GM19468 (cell line): ENCODE results near the gene FLAD1.

Experiments used
- ATAC-seq: cut with Tn5 transposase; IDR thresholded peaks from one replicate; pipeline ENCODE4 v1.9.1; 2021; ENCODE audit warnings: mild to moderate bottlenecking, moderate library complexity, moderate number of reproducible peaks; ENCODE audit not compliant: unreplicated experiment; ENCODE audit errors: extremely low read depth

FLAD1 gene

DNA sequence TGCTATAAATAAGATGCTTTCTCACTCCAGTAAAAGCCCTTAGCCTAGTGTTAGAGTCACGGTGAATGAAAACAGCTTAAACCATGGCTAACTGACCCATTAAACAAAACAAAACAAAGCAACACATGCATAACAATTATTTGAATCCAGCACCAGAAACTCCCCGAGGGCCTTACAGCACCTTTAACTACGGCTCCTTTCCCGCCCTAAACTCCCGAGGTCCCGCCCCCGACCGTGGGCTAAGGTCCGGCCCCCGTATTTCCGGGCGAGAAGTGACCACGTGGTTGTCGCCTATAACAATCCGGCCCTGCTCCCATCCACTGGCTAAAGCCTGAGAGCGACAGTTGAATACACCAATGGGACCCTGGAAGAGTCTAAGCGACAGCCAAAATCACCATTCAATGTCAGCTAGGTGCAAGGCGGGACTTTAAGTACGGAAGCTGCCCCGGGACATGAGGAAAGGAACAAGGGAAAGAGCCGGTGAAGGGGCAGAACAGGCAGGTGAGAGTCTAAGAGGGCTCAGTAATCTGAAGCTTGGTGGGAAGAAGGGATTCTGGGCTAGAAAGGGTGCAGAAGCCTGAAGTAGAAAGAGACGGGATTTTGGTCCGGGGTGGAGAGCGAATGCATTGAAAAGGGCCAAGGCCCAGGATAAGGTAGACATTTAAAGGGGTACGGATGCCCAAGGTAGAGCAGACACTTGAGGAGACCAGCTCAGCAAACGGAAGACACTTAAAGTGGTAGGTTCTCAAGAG, at the start of gene FLAD1:
Gene FLAD1, plus strand, starts transcription at position 448 of the 752 bp plus-strand sequence. CDS start 351 bp downstream, outside the sequence.
- ATAC-seq = peak; percentile 91

DNA sequence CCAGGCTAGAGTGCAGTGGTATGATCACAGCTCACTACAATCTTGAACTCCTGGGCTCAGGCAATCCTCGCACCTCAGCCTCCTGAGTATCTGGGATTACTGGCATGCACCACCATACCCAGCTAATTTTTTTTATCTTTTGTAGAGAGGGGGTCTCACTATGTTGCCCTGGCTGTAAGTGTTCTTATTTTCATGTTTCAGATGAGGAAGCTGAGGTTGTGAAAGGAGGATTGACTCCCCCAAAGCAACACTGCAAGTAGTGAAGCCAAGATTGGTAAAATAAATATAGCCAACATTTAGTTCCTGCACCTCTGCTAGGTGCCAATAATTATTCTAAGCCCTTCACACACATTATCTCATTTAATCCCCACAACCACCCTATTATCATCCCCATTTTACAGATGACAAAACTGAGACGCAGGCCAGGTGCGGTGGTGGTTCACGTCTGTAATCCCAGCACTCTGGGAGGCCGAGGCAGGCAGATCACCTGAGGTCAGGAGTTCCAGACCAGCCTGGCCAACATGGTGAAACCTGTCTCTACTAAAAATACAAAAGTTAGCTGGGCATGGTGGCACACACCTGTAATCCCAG, 48.7 kb upstream of the FLAD1 start:
- no peak for ATAC-seq

DNA sequence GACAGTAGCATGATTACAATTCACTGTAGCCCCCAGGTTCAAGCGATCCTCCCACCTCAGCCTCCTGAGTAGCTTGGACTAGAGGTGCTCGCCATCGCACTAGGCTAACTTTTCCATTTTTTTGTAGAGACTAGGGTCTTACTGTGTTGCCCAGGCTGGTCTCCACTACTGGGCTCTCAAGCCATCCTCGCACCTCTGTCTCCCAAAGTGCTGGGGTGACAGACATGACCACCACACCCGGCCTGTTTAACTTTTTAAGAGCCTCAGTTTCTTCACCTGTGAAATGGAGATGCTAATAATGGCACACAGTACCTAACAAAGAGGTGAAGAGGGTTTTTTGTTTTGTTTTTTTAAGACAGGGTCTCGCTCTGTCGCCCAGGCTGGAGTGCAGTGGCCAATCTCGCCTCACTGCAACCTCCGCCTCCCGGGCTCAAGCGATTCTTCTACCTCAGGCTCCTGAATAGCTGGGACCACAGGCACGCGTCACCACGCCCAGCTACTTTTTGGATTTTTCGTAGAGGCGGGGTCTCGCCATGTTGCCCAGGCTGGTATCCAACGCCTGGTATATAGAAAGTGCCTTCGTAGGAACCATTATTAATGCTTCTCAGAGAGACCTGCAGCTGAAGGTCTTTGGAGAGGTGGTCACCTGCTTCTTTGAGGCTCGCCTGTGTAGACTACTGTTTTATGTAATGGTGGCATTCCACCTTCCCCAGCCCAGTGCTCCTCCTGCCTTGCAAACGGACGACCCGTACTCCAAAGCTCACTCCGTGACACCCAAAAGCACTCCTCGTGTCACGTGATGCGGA, 47.2 kb upstream of the FLAD1 start:
- no peak for ATAC-seq

DNA sequence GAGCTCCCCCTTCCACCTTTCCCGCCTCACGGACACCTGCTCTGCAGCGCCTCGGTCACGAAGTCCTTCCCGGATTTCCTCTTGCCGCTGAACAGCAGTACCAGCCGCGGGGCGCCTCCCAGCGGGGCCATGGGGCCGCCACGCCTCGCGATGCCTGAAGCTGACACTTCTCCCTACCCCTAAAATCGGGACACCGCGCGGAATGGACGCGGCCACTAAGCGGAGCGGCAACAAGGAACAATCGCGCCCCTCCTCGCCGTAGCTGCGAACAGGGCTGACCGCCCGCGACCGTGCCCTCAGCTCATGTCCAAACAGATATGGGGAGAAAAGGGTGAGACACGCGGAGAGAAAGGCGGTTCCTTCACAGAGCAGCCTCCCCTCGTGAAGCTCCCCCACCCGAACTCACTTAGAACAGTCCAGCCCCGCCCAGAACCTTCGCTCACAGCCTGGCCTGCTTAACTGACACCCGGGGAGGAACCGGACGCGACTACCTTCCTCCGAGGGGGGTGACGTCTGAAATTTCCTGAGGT, 46.5 kb upstream of the FLAD1 start, which contains the start of gene PMVK:
Gene PMVK, minus strand, starts transcription at position 165 of the 530 bp plus-strand sequence. Its CDS starts 34 bp downstream, at position 131.
- peak; percentile 43 for ATAC-seq

DNA sequence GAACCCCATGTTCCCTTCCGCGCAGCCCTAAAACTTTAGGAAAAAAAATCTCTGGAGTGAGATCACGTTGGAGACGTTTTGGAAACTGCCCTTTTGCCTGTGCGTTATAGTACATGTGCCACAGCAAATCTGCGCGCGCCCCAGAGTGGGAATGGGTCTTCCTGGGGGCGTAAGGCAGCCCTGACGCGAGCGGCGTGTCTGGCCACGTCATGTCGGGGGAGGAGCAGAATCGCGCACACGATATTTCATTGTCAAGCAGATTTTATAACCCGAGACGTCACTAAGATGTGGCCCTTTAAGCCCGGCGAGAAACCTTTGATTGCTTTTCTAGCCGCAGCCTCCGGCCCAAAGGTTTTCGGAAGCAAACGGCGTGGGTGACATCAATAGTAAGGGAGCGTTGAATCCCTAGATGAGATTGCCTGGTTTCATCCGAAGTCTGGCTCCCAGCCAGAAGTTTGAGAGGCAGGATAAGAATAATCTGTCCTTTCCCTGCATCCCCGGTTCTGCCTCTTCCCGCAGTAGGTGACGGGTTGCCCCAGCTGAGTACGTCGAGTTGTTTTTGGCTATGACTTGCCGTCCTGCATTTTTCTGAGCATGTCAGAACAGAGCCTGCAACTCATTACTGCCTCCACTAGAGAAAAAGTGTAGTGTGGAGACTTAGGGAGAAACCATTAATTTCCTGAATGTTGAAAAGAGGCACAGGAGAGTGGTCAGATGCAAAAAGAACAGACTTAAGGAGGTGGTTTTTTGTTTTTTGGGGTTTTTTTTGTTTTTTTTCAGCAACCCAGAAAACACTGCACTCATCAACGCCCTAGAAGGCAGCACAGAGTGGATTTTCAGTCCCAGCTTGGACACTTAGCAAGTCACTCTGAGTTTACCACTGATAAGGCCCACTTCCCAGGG, 45.8 kb upstream of the FLAD1 start:
- ATAC-seq = peak; percentile 28

DNA sequence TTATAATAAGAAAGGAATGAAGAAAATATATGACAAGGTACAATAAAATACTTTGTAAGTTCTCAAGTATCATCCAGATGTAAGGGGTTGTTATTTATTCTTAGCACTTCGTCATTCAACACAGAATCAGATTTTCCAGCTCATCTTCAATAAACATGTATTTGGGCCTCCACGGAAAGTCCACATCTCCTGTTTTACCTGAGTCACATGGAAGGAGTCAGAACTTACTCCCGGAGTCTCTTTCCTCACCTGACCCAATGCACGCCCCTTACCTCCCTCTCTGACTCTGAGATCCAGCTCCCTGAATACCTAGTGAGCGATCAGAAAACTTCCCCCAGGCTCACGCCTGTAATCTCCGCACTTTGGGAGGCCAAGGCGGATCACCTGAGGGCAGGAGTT, 45.2 kb upstream of the FLAD1 start:
- ATAC-seq = no peak

DNA sequence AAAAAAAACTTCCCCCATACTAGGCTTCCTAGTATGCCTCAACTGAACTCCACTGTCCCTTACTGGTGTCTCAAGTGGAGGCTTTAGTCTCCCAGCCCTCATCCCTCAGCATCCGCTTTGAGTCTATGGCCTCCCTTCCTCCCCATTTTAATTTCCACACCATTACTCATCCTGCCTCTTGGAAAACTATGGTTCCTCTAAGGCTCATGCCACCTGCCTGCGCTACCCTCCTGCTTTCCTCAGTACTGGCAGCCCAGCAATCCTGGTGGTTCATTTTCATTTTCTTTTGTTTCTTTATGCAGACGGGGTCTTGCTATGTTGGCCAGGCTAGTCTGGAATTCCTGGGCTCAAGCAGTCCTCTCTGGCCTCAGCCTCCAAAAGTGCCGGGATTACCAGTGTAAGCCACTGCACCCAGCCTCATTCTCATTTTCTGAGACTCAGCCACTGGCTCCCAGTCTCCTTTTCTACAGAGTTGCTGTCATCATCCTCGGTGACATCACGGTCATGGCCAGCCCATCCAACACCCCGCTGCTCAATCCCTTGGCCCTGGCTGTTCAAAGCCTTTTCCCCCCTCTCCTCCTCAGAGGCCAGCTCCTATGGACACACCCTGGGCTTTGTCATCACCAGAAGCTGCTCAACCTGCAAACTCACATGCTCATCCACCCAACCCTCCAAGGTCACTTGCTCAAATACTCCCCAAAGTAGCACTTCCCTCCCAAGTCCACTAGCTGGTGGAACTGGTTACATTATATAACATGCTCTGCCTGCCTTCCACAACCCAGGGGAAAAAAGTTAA, 44.3 kb upstream of the FLAD1 start:
- ATAC-seq = no peak

DNA sequence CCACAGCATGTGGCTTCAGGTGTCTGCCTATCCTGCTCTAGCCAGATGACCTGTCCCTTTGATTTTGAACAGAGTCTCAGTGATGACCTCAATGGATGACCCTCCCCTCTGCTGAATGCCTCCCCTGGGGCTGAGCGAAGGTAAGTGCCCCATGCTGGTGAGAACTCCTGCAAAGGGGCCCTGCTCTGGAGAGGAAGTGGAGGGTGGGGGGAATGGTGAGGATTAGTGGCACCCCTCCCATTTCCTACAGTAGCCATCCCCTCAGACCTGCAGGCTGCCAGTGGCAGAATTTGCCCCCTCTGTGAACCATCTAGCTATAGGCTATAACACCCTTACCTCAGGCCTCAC, 43.0 kb upstream of the FLAD1 start:
- ATAC-seq = no peak

DNA sequence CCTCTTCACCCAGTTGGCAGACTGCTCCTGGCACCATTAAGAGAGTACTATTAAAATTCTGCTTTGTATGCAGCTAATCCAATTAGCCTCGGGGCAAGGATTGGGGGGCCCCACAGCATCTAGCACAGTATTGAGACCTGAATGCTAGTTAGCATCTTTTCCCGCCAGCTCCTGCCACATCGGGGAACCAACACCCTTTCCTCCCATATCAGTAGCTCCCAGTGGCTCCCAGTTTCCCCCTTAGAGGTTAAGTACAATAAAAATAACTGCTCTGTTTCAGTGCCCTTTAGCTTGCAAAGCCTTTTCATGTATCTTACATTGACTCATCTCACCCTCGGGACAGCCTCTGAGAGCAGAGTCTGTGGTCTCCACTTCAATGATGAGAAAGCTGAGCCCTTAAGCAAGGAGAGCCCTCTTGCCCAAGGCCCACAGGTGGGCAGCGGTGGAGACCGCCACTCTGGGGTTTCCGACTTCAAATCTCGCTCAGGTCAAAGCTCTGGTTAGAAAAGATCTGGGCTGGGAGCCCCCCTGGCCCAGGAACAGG, 42.4 kb upstream of the FLAD1 start:
- no peak for ATAC-seq

DNA sequence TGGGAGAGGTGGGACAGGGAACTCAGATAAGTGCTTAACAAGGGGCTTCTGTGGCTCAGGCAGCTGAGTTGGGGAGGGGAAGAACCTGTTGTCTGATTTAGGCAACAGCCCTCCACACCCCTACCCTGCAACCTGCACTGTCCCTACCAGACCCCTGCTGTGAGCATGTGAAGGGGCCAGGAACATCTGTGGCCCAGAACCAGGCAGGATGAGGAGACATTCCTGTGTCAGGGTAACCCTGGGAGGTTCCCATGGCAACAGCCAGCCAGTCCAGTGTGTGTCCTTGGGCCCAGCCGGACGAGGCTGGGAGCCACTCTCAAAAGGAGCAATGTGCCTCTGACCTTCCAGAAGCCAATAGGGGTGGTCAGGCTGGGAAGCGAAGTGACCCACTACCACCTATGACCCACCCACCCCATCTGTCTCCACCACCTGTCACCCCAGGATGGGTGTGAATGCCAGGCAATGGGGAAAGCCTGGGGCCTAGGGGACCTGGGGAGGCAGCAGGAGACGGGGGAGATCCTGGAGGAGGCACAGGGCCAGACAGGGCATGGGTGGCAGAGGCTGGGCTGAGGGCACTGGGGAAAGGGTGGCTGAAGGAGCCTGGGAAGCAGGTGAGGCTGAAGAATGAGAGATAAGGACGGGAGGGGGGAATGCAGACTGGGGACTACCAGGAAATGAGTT, 41.7 kb upstream of the FLAD1 start:
- no peak for ATAC-seq

DNA sequence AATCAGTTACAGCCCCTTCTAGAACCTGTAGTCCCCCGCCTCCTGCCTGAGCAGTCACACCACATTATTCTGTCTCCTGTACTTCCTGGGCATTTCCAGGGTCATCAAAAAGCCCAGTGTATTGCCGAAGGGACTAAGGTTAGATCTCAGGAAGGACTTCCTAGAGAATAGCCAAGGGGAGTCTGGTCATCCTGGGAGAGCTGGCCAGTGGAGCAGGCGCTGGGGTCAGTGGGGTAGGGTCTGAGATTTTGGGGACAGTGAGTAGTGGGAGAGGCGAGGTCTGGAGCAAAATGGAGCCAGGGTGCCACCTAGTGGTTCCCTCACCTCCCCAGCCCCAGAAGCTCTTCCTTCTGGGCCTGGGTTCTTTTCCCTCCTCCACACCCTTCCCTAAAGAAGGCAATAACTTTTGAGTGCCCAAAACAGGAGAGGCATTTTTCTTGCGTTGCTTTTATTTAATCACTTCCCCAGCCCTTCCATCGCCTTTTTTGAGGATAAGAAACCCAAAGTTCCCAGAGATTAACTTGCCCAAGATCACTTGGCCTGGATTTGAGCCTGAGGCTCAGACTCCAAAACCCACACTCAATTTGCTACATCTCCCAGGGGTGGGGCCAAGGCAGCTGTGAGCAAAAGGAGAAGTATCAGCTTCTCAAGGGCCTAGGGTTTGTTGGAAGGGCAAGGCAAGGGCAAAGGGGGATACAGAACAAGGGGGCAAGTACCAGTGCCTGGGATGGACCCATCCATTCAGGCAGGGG, 39.3 kb upstream of the FLAD1 start:
- ATAC-seq = no peak

DNA sequence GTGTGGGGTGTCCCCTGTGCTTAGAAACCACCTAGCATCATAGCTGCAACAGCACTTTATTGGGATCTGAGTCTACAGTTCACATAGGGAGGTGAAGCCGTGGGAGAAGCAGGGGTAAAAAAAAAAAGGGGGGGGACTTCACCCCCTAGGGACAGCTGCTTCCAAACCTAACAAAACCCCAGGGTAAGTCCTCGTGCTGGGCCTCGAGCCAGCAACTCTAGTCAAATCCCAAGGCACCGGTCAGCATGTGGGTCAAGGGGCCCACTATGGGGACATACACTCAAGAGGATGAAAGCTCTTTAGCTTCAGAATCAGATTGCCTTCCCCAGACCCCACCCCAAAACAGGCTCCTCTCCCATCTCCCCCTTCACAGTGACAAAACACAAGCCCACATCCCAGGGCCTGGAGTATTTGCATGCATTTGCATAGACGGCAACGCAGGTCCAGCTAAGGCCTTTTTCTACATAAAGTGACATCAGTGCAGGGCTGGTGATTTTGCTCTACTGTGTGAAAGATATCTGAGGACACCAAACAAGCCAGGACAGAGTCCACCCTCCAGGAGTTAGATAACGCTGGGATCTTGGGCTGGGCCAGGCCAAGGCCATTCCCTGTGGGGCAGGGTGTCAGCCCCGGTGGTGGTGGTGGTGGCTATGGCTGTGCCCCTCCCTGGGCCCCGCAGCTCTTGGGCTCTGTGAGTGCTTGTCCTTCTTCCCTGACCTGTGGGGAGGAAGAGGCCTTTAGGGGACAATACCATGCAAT, 38.6 kb upstream of the FLAD1 start:
- no peak for ATAC-seq

DNA sequence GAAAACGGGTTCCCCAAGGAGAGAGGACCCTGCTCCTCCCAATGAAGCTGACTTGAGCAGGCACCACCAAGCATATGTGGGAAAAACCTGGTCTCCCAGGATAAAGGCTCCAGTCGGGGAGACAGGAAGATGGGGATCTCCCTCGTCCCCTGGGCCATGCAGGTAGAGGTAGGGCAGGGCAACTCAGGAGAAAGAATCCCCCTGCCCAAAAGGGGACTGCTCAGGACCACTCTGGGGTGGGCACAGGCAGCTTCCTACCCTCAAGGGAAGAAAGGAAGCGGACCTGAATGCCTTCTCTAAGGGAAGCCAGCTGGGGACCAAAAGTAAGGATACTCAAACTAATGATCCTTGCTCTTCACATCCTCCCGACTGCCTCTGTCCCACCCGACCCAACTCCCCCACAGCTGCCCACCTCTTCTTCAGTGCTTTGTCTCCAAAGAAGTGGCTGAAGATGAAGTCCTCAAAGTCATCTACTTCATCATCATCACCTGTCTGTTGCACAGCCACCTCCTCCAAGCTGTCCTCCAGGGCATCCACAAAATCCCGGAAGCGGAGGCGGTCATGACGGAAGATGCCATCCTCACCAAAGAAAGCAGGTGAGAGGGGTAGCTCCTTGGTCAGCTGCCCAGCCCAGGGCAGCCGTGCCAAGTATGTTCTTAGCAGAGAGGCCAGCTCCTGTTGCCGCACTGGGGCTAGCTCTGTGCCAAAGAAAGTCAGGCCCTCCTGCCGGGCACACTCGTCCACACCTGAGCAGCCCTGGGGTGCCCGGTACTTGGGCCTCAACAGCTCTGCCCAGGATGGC, 37.8 kb upstream of the FLAD1 start:
- no peak for ATAC-seq

DNA sequence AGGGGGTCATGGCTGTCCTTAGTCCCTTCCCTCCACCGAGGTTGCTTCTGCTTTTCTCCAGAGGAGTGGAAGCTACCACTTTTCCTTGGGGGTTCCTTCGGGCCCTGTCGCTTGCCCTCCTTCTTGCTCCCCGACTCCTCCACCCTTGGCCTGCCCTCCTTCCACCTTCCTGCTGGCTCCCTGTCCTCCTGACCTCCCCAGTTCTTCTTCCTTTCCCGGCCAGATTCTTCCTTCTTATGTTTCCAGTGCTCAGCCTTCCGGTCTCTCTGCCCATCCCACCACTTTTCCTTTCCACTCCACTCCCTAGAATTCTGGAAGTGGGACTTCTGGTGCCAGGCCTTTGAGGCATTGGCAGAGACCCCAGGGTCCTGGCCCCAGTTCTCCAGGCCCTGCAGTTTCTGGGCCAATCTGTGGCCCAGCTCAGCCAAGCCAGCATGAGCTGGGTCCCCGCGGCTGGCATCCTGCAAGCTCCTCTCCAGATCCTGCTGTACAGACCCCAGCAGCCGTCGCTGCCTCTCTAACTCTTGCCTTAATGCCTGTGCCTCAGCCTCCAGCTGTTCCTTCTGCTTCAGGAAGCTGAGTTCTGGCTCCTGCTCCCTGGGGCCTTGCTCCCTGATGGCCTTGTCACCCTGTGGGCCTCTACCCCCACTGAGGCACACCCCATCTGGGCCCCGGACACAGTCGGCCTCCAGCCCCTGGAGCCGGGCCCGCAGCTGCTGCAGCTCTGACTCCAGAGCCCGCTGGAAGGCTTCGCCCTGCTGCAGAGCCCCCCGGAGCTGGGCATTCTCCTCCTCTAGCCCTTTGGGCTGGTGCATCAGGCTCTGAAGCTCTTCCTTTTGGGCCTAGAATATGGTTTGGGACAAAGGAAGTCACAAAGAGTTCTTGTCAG, 36.9 kb upstream of the FLAD1 start:
- ATAC-seq = no peak

DNA sequence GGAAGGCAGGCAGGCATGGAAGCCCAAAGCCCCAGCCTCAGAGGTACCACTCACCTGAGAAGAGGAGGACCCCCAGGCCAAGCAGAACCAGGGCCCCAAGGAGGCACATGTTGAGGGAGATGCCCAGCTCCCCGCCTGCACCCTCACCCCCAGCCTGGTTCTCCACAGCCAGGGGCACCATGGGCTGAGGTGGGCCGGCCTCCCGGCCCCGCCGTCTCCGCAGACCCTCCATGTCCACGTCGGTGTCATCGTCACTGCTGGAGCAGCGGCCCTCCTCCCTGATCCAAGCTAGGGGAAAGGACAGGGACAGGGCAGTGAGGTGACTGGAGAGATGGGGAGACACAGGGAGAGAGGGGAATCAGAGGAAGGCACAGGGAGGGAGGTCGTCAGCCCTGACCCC, 35.1 kb upstream of the FLAD1 start:
- ATAC-seq = no peak
